HepG2 (cell line): ENCODE data around the gene CD14. TPM values are rescaled to one million over a fixed set of nuclear protein-coding genes. Genes with fewer than 3 reads are reported as not detected.

Experiments
- CHCHD3 ChIP-seq: sonication (generic); formaldehyde crosslinking; IDR thresholded peaks from 2 replicates; pipeline ENCODE4 v1.8.0; 2022; ENCODE audit warnings: mild to moderate bottlenecking, missing genetic modification reagents, moderate library complexity
- POGK ChIP-seq: sonication (generic); formaldehyde crosslinking; conservative IDR thresholded peaks from 2 replicates; pipeline ENCODE4 v1.8.0; 2022; ENCODE audit warnings: mild to moderate bottlenecking, moderate library complexity, missing genetic modification reagents
- SETDB1 ChIP-seq: sonication (generic); formaldehyde crosslinking; IDR thresholded peaks from 2 replicates; pipeline ENCODE4 v1.5.1; 2020; ENCODE audit warnings: missing genetic modification reagents, mild to moderate bottlenecking, borderline replicate concordance
- SNAI1 ChIP-seq: sonication (generic); formaldehyde crosslinking; IDR thresholded peaks from 2 replicates; pipeline ENCODE4 v1.5.0; 2020; ENCODE audit warnings: mild to moderate bottlenecking, missing genetic modification reagents, borderline replicate concordance
- STAG1 ChIP-seq: sonication (generic); formaldehyde crosslinking; IDR thresholded peaks from 2 replicates; pipeline ENCODE4 v1.4.0; 2020; ENCODE audit warnings: missing genetic modification reagents
- TFDP1 ChIP-seq: IDR thresholded peaks from 2 replicates; pipeline ENCODE4 v1.6.1; 2016; ENCODE audit warnings: missing compliant biosample characterization, missing genetic modification reagents, borderline replicate concordance
- U2AF1 ChIP-seq: fragments of 200-400 bp; formaldehyde crosslinking; optimal IDR thresholded peaks from 2 replicates; pipeline ENCODE3; 2017; ENCODE audit warnings: mild to moderate bottlenecking, low read depth, low read length
- ZNF260 ChIP-seq: sonication (generic); formaldehyde crosslinking; IDR thresholded peaks from 2 replicates; pipeline ENCODE4 v1.4.0; 2020; ENCODE audit warnings: missing genetic modification reagents, low read depth, mild to moderate bottlenecking, borderline replicate concordance
- ZNF501 ChIP-seq: sonication (generic); formaldehyde crosslinking; IDR thresholded peaks from 2 replicates; pipeline ENCODE4 v1.5.1; 2020; ENCODE audit warnings: mild to moderate bottlenecking, moderate library complexity, missing genetic modification reagents
- ZNF557 ChIP-seq: sonication (generic); formaldehyde crosslinking; IDR thresholded peaks from 2 replicates; pipeline ENCODE4 v1.4.0; 2020; ENCODE audit warnings: missing genetic modification reagents
- ZNF790 ChIP-seq: sonication (generic); formaldehyde crosslinking; IDR thresholded peaks from 2 replicates; pipeline ENCODE4 v1.8.0; 2022; ENCODE audit warnings: missing genetic modification reagents, mild to moderate bottlenecking, borderline replicate concordance
- ZNF816 ChIP-seq: sonication (generic); formaldehyde crosslinking; IDR thresholded peaks from 2 replicates; pipeline ENCODE4 v1.8.0; 2022; ENCODE audit warnings: missing genetic modification reagents, mild to moderate bottlenecking, borderline replicate concordance
- polyA plus RNA-seq, 8 experiments: library from polyadenylated mRNA; depleted of rRNA in 3 of 8; stranded (reverse) in 7 of 8; unstranded in 1 of 8; fragments of >200 nt; fragmentation: Illumina TruSeq in 4 of 8; extraction: Trizol in 4 of 8; gene quantifications; 2 replicates each; pipeline versions ENCODE4 v1.2.1 to v1.2.3, GENCODE V29; 2011 to 2016; ENCODE audit warnings: low read depth in 4 of 8, missing spikeins in 1 of 8, mixed read lengths in 1 of 8; ENCODE audit not compliant: insufficient read depth in 1 of 8
- total RNA-seq, 5 experiments: library from RNA; depleted of rRNA; stranded (reverse); fragments of >200 nt; fragmentation: Illumina TruSeq; extraction: Trizol; gene quantifications; 2 replicates each; pipeline ENCODE4 v1.2.3, GENCODE V29; 2016; ENCODE audit warnings: low read depth in 1 of 5
- TF ChIP-seq, protein P1 (sequence below): sonication (generic); formaldehyde crosslinking; IDR thresholded peaks from 2 replicates; pipeline ENCODE4 v1.8.1; 2022; ENCODE audit warnings: mild to moderate bottlenecking, missing genetic modification reagents
- TF ChIP-seq, protein P2 (sequence below), 2 experiments: fragments of 450-650 bp in 1 of 2; sonication (generic) in 1 of 2; formaldehyde crosslinking in 1 of 2; IDR thresholded peaks; 2 replicates each; pipeline versions ENCODE4 v1.6.1 to v1.8.0; 2016 to 2022; ENCODE audit warnings: antibody characterized with exemption in 1 of 2, mild to moderate bottlenecking in 1 of 2, missing genetic modification reagents in 1 of 2

CD14 gene
- total and polyA plus RNA-seq, 2 of the 13 experiments (the other 11 are each of a cell fraction or from before 2014, with no cell fraction given) = 1.7 to 4.7 TPM

DNA sequence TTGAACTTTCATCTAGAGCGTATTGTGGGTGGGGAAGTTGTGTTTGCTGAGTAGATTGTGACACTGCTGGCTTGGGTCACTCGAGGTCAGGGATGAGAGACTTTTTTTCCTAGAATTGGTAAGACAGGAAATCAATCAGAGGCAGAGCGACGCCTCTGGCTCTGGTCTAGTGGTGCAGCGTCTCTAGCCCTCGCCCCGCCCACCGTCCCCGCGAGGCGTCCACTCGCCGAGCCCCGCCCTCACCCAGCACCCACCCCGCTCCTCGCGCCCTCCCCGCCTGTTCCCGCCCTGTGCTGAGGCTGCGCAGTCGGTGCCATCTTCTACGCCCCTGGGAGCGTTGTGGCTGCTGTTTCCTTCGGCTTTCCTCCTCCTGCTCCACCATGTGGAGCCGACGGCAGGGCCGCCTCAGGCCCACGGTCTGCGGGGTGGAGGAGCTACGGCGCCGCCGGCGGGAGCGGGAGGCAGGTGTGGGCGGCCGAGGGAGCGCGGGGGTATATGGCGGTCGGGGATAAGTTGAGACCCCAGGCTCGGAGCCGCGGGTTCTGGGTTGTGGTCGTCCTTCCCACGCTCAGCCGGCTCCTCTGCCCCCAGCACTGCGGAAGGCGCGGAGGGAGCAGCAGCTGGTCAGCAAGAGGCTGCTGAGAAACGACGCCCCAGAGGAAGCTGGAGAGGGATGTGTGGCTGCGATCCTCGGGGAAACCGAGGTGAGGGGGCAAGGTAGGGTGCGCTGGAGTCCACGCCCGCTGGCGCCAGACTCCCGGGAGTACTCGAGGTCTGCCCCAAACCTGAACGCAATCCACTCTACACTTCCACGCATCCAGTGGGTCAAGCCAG is 6.4 kb upstream of the CD14 start, which contains the start of gene TMCO6 (continued):
- TF ChIP-seq STAG1 (CRISPR knock-in tag) = peak; percentile 64
- TF ChIP-seq ZNF260 (CRISPR knock-in tag) = no peak
- peak; percentile 91; the same call in 1 of the 2 replicates for TF ChIP-seq TFDP1
- peak; percentile 28; the same call in 1 of the 2 replicates for TF ChIP-seq SNAI1 (CRISPR knock-in tag)
- TF ChIP-seq ZNF557 = 0 out of 2 replicates have a peak, but pooled peaks have one; percentile 3
- no peak for TF ChIP-seq CHCHD3 (CRISPR knock-in tag)
- TF ChIP-seq, protein P1, sequence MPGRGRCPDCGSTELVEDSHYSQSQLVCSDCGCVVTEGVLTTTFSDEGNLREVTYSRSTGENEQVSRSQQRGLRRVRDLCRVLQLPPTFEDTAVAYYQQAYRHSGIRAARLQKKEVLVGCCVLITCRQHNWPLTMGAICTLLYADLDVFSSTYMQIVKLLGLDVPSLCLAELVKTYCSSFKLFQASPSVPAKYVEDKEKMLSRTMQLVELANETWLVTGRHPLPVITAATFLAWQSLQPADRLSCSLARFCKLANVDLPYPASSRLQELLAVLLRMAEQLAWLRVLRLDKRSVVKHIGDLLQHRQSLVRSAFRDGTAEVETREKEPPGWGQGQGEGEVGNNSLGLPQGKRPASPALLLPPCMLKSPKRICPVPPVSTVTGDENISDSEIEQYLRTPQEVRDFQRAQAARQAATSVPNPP (CRISPR knock-in tag) = no peak
- TF ChIP-seq SETDB1 (CRISPR knock-in tag) = no peak
- peak; percentile 78 for TF ChIP-seq POGK
- peak; percentile 4; the same call in 1 of the 2 replicates for TF ChIP-seq ZNF816 (CRISPR knock-in tag)
- TF ChIP-seq ZNF790 = 0 out of 2 replicates have a peak, but pooled peaks have one; percentile 45
- TF ChIP-seq, protein P2, sequence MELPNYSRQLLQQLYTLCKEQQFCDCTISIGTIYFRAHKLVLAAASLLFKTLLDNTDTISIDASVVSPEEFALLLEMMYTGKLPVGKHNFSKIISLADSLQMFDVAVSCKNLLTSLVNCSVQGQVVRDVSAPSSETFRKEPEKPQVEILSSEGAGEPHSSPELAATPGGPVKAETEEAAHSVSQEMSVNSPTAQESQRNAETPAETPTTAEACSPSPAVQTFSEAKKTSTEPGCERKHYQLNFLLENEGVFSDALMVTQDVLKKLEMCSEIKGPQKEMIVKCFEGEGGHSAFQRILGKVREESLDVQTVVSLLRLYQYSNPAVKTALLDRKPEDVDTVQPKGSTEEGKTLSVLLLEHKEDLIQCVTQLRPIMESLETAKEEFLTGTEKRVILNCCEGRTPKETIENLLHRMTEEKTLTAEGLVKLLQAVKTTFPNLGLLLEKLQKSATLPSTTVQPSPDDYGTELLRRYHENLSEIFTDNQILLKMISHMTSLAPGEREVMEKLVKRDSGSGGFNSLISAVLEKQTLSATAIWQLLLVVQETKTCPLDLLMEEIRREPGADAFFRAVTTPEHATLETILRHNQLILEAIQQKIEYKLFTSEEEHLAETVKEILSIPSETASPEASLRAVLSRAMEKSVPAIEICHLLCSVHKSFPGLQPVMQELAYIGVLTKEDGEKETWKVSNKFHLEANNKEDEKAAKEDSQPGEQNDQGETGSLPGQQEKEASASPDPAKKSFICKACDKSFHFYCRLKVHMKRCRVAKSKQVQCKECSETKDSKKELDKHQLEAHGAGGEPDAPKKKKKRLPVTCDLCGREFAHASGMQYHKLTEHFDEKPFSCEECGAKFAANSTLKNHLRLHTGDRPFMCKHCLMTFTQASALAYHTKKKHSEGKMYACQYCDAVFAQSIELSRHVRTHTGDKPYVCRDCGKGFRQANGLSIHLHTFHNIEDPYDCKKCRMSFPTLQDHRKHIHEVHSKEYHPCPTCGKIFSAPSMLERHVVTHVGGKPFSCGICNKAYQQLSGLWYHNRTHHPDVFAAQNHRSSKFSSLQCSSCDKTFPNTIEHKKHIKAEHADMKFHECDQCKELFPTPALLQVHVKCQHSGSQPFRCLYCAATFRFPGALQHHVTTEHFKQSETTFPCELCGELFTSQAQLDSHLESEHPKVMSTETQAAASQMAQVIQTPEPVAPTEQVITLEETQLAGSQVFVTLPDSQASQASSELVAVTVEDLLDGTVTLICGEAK (IDR thresholded peaks at IDR 0.05) = no peak
- TF ChIP-seq, protein P2 (CRISPR knock-in tag; IDR thresholded peaks at IDR 0.05) = peak; percentile 78; the same call in 1 of the 2 replicates
- peak; percentile 78; the same call in 1 of the 2 replicates for TF ChIP-seq ZNF501 (CRISPR knock-in tag)
- no peak for TF ChIP-seq U2AF1
